GM18498 (cell line): ENCODE measurements around the gene IL1RAP.

Source experiments
- ATAC-seq: cut with Tn5 transposase; IDR thresholded peaks from one replicate; pipeline ENCODE4 v1.9.1; 2021; ENCODE audit warnings: mild to moderate bottlenecking, moderate library complexity; ENCODE audit not compliant: unreplicated experiment

The IL1RAP gene

GRCh38 chr3:190699776-190700175 lies 185.9 kb downstream of the IL1RAP start:
- no peak for ATAC-seq

- no peak for ATAC-seq
These were observed 187.2 kb downstream of the IL1RAP start for GRCh38 chr3:190701096-190701532.

DNA sequence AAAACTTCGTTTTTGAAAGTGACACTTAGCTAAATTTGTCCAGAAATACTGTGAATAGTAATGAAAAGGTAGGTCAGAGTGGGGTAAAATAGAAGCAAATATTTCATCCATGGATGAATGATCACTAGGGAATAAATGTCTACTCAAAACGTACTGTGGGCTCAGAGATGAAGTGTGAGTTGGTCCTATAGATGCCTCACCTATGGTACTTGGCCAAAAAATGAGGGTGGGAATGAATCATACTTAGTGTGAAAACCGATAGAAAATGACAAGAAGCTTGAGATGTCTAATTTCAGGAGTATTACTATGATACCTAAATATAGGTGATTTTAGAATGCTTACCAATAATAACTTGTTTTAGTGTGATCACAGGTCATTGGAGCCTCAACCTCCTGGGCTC lies 192.7 kb downstream of the IL1RAP start:
- no peak for ATAC-seq
